GM18498 (cell line): ENCODE results near the gene RALGDS.
"Not testable (repeated sequence)": the region's sequence is repeated elsewhere in the genome, so short reads cannot be mapped to it uniquely, and the experiment has no call there.

Experiments used
- ATAC-seq: cut with Tn5 transposase; IDR thresholded peaks from one replicate; pipeline ENCODE4 v1.9.1; 2021; ENCODE audit warnings: mild to moderate bottlenecking, moderate library complexity; ENCODE audit not compliant: unreplicated experiment

Gene RALGDS

DNA sequence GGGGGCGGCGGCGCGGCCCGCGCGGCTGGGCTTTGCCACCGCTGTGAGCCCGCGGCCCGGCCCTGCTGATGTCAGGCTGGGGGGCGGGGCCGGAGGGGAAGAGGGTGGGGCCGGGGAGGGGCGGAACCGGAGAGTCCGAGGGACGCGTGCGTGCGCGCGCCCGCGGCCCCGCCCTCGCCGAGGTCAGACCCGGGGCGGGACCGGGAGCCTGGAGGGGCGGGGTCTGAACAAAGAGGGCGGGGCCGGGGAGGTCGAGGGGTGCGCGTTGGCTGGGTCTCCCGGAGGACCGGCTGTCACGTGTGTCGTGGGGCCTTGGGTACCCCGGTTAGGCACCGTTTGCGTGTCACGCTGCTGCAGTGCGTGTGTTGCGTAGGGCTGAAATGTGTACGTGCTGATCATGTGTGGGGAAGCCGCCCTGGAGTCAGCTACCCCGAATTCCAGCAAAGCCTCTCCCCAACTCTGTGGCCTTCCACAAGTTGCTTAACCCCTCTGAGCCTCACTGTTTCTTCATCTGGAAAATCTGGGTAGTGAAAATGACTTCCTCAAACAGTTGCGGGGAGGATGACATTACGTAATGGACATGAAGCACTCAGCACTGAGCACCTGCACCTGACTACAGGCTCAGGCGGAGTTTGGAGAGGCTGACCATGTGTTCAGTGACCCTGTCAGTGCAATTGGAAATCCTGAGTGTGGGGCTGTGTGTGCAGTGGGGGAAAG is at the start of gene RALGDS:
Gene RALGDS (minus strand): TSS at position 43 of the 717 bp plus-strand sequence. CDS start 86 bp downstream, outside the sequence.
- ATAC-seq, result peak; percentile 77

DNA sequence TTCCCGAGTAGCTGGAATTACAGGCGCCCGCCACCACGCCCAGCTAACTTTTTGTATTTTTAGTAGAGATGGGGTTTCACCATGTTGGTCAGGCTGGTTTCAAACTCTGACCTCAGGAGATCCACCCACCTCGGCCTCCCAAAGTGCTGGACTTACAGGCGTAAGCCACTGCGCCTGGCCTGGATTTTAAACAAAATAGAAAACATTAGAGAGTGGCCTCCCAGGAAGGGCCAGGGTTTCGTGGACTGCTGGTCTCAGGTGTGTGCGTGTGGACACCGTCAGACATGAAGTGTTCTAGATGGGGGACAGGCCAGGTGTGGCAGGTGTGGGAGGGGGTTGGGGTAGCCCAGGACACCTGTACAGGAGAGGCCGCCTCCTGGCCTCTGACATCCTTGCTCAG is 49.7 kb upstream of the RALGDS start:
- ATAC-seq, result no peak

DNA sequence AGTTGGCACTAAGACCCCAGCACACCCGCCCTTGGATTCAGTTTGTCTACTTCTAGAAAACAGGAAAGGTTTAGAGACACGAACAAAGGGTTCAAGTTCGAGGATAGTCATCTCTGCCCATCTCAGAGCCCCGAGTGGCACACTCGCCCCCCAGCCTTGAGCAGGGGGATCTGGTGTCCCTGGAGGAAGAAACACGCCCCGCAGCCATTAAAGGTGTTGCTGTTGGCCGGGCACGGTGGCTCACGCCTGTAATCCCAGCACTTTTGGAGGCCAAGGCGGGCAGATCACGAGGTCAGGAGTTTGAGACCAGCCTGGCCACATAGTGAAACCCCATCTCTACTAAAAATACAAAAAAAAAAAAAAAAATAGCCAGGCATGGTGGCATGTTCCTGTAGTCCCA is 48.6 kb upstream of the RALGDS start:
- ATAC-seq, result not testable (repeated sequence)

DNA sequence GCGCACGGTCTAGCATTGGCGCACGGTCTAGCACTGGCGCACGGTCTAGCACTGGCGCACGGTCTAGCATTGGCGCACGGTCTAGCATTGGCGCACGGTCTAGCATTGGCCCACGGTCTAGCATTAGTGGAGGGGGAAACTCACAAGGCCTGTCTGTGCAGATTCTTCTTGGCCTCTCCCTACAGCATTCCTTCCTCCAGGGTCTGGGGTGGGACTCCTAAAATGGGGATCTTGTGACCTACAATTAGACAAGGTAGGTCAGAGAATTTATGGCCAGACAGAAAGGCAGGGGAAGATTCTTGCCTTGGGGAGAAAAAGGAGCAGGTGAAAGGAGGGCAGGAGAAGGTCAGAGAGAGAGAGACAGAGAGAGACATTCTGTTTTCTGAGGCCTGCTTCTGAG is 48.1 kb upstream of the RALGDS start:
- no peak for ATAC-seq

DNA sequence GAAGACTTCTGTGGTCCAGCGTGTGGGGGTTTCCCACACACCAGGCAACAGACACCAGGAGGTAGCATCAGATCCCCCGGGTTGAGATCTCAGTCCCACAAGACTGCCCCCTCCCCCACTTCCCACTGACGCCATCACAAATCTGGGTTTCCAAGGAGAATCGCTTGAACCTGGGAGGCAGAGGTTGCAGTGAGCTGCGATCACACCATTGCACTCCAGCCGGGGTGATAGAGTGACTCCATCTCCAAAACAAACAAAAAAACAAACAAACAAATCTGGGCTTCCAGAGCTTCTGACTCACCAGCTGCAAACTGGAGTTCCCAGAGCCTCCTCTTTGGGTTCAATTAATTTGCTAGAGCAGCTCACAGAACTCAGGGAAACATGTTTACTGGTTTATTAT is 47.4 kb upstream of the RALGDS start:
- no peak for ATAC-seq

DNA sequence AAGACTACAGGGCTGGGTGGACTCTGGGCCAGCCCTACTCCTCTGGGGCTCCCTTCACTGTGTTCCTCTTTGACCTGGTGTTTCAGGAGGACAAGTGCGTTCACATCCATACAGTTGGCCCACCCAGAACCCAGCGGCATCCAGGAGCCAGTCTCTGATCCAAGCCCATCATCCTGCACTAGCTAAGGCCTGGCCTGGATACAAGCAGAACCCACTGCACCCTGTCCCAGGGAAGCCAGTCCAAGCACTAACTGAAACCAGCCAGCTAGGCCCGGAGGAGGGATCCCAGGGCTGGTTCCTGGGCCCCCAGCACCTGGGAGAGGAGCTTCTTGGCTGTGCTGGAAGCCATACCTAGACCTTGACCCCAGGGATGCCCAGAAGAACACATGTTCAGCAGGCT is 46.7 kb upstream of the RALGDS start:
- ATAC-seq, result no peak

DNA sequence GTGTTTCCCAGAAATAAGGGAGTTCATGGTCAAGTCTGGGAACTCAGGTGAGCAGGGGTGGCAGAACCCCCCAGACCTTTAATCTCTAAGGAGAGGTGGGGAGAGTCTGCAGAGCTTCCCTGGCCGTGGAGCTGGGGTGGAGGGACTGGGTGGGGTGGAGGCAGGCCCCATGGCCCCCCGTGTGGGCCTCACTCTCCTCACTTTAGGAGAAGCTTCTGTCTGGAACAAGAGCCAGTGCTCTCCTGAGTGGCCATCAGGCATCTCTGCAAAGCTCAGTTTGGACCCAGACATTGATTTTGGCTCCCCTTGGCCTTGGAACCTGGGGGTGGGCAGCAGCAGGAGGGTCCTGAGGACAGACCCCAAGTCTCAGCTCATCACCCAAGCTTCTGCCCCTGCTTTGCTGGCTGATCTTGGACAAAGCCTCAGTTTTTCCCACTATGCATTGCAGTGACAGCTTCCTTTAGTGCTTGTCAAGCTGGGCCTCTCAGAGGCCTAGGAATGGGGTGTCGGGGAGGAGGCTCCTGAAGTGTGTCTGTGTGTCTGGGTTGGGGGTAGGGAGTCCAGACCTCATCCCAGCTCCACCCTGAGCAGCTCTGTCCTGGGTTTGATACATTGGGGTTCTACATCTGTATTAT is 46.2 kb upstream of the RALGDS start:
- ATAC-seq, result no peak

DNA sequence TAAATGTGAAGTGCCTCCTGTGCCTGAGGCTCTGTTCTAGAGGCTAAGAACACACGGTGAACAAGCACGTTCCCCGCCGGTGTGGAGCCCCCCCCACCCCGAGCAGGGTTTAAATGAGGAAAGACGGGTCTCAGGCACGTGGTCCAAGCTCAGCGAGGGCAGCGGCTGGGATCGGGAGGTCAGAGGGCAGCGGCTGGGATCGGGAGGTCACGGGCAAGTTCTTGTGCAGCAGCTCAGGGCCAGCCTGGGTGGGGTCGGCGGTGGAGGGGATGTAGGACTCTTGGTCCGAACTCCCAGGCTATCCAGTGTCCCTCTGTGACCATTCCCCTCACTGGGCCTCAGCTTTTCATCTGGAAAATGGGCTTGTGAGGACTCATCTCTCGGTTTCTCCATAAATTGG is 45.4 kb upstream of the RALGDS start:
- ATAC-seq, result no peak

DNA sequence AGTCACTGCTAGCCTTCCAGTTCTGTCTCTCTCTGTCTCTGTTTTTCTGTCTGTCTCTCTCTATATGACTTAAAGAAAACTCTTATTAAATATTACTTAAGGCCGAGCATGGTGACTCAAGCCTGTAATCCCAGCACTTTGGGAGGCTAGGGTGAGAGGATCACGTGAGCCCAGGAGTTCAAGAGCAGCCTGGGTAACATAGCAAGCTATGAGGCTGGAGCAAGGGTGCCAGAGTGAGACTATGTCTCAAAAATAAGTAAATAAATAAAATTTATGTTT is 44.4 kb upstream of the RALGDS start:
- ATAC-seq, result no peak

DNA sequence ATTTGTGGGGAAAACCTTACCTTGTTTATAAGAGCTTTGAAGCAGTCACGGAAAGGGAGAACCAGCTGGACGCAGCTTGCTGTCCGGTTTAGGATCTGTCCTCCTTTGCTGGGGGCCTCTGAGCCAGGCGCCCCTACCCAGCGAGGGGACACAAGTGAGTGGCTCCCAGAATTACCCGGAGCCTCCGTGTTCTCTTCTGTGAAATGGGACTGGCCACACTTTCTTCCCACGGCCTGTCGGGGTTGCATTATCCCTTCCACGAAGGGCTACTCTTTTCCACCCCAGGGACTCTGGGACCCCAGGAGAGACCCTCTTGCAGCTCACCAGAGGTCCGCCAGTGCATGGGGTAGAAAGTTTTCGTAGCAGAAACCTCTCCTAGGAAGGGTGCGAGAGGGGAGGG is 43.2 kb upstream of the RALGDS start:
- no peak for ATAC-seq

DNA sequence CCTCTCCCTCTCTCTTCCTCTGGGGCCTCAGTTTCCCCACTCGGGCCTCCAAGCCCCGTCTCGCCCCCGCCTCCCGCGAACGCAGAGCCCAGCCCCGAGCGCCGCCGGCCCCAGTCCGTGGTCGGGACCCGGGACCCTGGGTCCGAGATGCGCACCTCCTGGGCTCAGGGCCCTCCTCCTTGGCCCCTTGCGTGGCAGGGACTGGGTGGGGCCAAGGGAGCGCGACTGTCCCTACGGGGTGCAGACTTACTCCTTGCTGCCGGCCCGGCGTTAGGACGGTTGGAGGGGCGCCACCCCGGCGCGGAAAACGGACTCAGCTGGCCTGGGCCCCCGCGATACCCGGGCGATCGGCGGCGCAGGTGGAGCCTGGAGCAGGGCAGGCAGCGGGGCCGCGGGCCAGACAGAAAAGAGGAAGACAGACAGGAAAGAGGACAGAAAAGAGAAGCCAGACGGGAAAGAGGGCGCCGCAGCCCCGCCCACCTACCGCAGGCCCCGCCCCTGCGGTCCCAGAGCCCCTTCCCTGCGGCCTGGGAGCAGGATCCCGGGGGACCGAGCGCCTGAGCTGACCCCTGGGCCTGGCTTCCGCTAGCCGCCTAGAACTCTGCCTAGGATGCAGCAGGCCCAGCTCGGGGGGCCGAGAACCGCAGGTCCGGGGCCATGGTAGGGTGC is 42.6 kb upstream of the RALGDS start, which contains the start of gene GBGT1:
Gene GBGT1 (minus strand): TSS at position 411 of the 669 bp plus-strand sequence. CDS start 1,502 bp downstream, outside the sequence.
- ATAC-seq, result no peak

DNA sequence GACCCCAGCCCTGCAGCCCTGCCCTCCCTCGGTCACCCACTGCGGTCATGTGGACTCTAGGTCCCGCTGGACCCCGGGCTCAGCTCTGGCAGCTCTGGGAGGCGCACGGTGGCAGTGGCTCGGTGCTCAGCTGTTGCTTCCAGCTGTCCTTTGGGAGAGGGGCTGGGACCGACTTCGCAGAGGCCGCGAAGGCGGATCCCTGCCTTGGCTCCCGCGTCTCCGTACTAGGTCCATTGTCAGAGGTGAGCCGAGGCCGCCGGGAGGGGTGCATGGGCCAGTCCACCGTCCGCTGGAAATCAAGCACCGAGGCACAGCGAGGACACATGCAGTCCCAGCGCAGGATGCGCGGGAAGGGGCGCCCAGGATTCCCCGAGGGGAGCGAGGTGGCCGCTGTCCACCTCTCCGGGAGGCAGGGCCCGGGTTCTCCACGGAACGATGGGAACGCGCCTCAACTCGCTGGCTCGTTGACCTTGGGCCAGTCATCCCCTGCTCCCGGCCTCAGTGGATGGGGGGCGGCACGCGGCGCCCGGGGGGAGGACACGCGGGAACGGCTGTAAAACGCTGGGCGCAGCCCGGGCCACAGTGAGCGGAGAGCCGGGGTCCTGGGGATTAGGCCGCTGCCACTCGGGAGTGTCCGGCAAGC is 41.9 kb upstream of the RALGDS start:
- ATAC-seq, result no peak

DNA sequence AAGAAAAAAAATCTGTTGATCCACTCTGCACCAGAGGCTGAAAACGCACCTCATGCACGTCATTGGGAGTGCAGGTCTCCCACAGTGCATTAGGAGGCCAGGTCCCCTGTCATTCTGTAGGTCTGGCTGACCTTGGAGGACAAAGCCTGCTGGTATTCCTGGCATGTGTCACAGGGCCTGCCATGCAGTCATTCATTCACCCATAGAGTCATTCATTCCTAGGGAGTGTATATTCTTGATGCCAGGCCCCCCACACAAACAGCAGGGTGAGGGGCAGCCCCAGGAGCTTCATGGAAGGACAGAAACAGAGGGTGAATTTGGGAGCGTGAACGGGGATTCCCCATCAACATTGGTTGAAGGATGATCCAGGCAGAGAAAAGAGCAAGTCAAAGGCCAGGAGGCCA is 40.5 kb upstream of the RALGDS start:
- ATAC-seq, result no peak

DNA sequence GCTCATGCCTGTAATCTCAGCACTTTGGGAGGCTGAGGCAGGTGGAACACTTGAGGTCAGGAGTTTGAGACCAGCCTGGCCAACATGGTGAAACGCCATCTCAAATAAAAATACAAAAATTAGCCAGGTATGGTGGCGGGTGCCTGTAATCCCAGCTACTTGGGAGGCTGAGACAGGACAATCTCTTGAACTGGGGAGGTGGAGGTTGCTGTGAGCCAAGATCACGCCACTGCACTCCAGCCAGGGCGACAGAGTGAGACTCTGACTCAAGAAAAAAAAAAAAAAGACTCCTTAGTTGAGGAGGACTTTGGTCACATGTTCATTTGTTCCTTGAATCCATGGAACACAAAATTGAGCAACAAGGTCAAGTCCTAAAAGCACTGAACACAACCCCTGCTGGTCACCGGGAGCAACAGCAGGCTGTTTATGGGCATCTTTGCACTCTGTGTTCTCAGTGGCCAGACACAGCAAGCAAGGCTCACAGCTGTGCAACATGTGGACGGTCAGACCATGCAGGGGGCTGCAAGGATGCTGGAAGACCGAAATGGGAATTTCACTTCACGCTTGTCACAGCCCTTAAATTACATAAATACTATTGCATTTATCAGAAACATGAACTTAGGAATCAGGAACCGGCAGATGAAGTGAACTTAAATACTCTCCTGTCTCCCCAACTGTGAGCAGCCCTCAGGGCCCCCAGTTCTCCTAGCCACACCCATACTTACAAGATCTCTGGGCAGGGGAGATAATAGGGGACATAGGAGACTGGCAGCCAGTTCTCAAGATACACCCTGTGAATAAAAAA is 39.9 kb upstream of the RALGDS start:
- ATAC-seq, result no peak

DNA sequence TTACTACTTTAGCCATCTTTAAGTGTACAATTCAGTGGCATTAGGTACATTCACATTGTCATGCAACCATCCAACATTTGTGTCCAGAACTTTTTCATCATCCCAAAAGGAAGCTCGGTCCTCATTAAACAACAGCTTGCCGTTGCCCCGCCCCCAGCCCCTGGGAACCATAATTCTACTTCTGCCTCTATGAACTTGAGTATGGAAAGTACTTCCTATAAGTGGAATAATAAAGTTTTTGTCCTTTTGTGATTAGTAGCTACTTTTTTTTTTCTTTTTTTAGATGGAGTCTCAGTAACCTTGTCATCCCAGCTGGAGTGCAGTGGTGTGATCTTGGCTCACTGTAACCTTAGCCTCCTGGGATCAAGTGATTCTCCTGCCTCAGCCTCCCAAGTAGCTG is 37.7 kb upstream of the RALGDS start:
- no peak for ATAC-seq

DNA sequence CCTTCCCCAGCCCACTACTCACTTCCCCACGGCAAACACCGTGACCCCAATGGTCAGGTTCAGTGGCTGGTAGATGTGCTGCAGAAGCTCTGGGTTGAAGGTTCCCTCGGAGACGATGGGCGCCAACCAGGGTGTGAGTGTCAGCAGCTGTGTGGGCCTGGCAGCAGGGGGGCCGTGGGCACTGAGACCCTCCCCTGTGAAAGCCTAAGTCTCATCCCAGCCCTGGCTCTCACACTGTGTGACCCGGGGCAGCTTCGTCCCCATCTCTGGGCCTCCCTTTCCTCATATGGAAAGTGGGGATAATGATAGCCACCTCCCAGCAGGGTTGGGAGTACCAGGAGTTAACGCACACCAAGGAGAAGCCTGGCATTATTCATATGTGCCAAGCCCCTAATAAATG is 34.1 kb upstream of the RALGDS start:
- no peak for ATAC-seq

DNA sequence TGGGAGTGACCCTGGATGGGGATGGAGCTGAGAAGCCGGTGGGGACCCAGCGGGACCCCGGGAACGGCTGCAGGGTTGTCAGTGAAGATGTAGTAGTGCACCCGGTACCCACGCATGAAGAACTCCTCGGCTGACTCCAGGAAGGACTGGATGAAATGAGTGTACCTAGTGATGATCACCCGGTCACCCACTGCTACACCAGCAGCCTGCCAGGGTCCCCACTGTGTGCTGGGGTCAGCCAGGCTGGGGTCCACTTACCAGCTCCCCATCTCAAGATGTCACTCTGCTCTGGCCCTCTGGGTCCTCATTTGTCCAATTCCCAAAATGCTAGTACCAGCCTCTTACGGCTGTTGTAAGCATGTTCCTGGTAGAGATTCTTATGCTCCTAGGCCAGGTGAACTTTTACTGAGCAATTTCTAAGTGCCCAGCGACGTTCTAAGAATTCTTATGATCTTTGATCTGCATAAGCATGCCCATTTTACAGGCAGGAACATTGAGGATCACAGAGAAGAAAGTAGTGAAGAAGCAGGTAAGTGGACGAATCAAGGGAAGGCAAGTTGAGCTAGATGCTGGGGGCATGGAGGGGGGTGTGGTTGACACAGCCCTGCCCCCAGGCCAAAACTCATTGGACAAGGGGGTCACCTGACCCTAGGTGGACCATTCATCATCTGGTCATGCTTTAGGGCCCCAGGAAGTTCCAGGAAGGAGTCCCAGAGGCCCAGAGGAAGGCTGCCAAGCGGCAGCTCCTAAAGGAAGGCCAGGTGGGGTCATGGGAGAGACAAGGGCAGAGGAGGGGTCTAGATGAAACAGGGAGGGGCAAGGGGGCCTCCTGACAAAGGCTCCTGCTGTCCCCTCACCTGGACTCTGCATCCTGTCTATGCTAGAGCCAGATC is 33.3 kb upstream of the RALGDS start:
- ATAC-seq, result no peak

DNA sequence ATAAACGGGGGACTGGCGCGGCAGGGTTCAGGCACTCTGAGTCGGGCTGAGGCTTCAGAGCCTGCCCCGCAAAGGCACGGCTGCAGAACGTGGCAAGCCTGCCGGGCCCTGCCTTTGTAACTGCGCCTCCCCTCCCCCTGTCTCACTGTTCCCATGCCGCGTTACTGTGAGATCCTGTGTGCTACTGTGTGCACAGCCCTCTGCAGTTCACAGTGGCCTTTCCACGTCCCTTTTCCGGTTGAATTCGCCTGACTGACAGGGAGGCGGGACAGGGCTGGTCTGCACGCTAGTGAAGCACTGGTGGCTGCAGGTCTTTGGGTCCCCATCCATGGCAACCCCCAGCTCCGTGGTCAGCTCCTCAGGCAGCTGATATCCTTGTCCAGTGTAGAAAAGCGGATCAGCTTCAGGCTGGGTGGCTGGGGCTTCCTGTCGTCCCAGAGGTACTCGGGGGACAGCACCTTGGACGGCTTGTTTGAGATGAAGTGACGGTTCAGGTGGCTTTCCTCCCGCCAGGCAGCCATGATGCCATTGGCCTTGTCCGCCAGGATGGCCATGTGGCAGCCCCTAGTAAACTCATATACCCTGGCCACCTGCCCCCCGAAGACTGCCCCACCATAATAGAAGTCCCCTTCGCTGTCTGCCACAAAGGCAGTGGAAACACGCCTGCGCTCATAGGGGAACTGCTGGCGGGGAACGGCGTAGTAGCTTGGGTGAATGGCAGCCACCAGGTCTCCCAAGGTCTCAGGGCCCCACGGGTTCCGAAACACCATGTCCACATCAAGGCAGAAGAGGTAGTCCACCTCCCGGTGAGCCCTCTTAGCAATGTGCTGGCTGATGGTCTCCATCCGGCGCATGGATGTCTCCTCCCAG is 32.4 kb upstream of the RALGDS start:
- ATAC-seq, result no peak
